Measurements from ENCODE around the gene ARVCF. TPM values are rescaled to one million over a fixed set of nuclear protein-coding genes. Genes with fewer than 3 reads are reported as not detected.

ARVCF gene
- total and polyA plus RNA-seq, 9 of the 15 experiments (the other 6 are each of a cell fraction or from before 2014, with no cell fraction given): 0.03 to 97.4 (median 15.6) TPM

GRCh38 chr22:19962246-19962908, 54.2 kb downstream of the ARVCF start (continued):
- TF ChIP-seq TGIF2 (CRISPR knock-in tag; IDR thresholded peaks at IDR 0.05) (no peak), ARID2 (IDR thresholded peaks at IDR 0.05) (peak; percentile 39; the same call in 1 of the 2 replicates), TSC22D4 (tag; IDR thresholded peaks at IDR 0.05) (0 out of 2 replicates have a peak, but pooled peaks have one; percentile 58), RFX5 (IDR thresholded peaks at IDR 0.05; ENCODE audit: low read depth, low read length) (no peak), HDAC1 (IDR thresholded peaks at IDR 0.05) (peak in 1 of 2 experiments; percentile 26; a peak in 2 of 4 replicates), SMARCA5 (IDR thresholded peaks at IDR 0.05) (peak; percentile 73; the same call in 1 of the 2 replicates), SMC3 (conservative IDR thresholded peaks at IDR 0.05; ENCODE audit: insufficient read depth, low read depth, low read length) (peak; percentile 88), PHB (CRISPR knock-in tag; IDR thresholded peaks at IDR 0.05) (no peak), MTA2 (IDR thresholded peaks at IDR 0.05; ENCODE audit: low read depth) (no peak), KDM4B (IDR thresholded peaks at IDR 0.05; ENCODE audit: borderline replicate concordance in 2 of 2, low read depth in 1 of 2) (0 out of 4 replicates have a peak, but pooled peaks of 1 of the 2 experiments have one; percentile 56), HES1 (IDR thresholded peaks at IDR 0.05; ENCODE audit: low read depth) (no peak), GABPB2 (CRISPR knock-in tag; conservative IDR thresholded peaks at IDR 0.05) (peak; percentile 76; the same call in 1 of the 2 replicates), NONO (IDR thresholded peaks at IDR 0.05; ENCODE audit: low read depth in 2 of 2, low read length in 1 of 2) (0 out of 4 replicates have a peak, but pooled peaks of 1 of the 2 experiments have one; percentile 51), HMGXB4 (CRISPR knock-in tag; IDR thresholded peaks at IDR 0.05) (peak; percentile 82), MAFF (IDR thresholded peaks at IDR 0.05; ENCODE audit: low read length) (no peak), CHD1 (IDR thresholded peaks at IDR 0.05; ENCODE audit: low read length) (peak; percentile 39), KLF13 (tag; IDR thresholded peaks at IDR 0.05; ENCODE audit: borderline replicate concordance, low read depth) (peak; percentile 86; the same call in 1 of the 2 replicates), POLR2AphosphoS5 (IDR thresholded peaks at IDR 0.05; ENCODE audit: control insufficient read depth, insufficient read depth, low read depth, low read length) (0 out of 2 replicates have a peak, but pooled peaks have one; percentile 7), HDAC3 (IDR thresholded peaks at IDR 0.05; ENCODE audit: borderline replicate concordance, partially characterized antibody) (no peak)
- TF ChIP-seq, protein P1, sequence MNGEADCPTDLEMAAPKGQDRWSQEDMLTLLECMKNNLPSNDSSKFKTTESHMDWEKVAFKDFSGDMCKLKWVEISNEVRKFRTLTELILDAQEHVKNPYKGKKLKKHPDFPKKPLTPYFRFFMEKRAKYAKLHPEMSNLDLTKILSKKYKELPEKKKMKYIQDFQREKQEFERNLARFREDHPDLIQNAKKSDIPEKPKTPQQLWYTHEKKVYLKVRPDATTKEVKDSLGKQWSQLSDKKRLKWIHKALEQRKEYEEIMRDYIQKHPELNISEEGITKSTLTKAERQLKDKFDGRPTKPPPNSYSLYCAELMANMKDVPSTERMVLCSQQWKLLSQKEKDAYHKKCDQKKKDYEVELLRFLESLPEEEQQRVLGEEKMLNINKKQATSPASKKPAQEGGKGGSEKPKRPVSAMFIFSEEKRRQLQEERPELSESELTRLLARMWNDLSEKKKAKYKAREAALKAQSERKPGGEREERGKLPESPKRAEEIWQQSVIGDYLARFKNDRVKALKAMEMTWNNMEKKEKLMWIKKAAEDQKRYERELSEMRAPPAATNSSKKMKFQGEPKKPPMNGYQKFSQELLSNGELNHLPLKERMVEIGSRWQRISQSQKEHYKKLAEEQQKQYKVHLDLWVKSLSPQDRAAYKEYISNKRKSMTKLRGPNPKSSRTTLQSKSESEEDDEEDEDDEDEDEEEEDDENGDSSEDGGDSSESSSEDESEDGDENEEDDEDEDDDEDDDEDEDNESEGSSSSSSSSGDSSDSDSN (IDR thresholded peaks at IDR 0.05; ENCODE audit: borderline replicate concordance in 1 of 2, low read depth in 2 of 2, low read length in 2 of 2): peak in 1 of 2 experiments; percentile 28; a peak in 1 of 4 replicates
- TF ChIP-seq, protein P2, sequence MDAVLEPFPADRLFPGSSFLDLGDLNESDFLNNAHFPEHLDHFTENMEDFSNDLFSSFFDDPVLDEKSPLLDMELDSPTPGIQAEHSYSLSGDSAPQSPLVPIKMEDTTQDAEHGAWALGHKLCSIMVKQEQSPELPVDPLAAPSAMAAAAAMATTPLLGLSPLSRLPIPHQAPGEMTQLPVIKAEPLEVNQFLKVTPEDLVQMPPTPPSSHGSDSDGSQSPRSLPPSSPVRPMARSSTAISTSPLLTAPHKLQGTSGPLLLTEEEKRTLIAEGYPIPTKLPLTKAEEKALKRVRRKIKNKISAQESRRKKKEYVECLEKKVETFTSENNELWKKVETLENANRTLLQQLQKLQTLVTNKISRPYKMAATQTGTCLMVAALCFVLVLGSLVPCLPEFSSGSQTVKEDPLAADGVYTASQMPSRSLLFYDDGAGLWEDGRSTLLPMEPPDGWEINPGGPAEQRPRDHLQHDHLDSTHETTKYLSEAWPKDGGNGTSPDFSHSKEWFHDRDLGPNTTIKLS (IDR thresholded peaks at IDR 0.05; ENCODE audit: borderline replicate concordance, low read depth): no peak

Data from K562 (cell line).